IMR-90 (cell line): ENCODE results near the gene CYFIP1. TPM values are rescaled to one million over a fixed set of nuclear protein-coding genes. Genes with fewer than 3 reads are reported as not detected.

Source experiments
- ATAC-seq: fragments of 200-7000 bp; cut with Tn5 transposase; 2 replicates; pipeline ENCODE4 v1.9.1; 2020; ENCODE audit warnings: low read depth, mild to moderate bottlenecking, moderate library complexity
- BruUV-seq: library from RNA; stranded (reverse); fragments of 400-500 nt; replicated peaks from 2 replicates; lab custom pipeline; 2021; lab: Mats Ljungman, UMichigan
- CTCF ChIA-PET: fragments of 300-600 bp; formaldehyde crosslinking; extraction: SDS; loops from one replicate; lab custom pipeline; 2021; ENCODE audit warnings: antibody characterized with exemption; lab: Yijun Ruan, JAX
- POLR2A ChIA-PET: fragments of 300-600 bp; sonication (Branson Sonifier 250); formaldehyde crosslinking; loops from one replicate; lab custom pipeline; 2022; ENCODE audit warnings: antibody characterized with exemption; ENCODE audit not compliant: unreplicated experiment; lab: Charles Lee
- DNase-seq: peaks from one replicate; pipeline ENCODE4 v3.0.0; 2013
- H2AFZ ChIP-seq: replicated peaks from 2 replicates; pipeline ENCODE3; 2013; ENCODE audit warnings: low read length, mild to moderate bottlenecking; ENCODE audit not compliant: poor library complexity
- H2AK5ac ChIP-seq: 2 replicates; pipeline ENCODE4 v1.6.1; 2013; ENCODE audit warnings: low read depth, low read length, inconsistent platforms
- H2AK9ac ChIP-seq: replicated peaks from 2 replicates; pipeline ENCODE3; 2013; ENCODE audit warnings: mild to moderate bottlenecking, low read depth, low read length, moderate library complexity; ENCODE audit not compliant: poor library complexity
- H2BK120ac ChIP-seq: 2 replicates; pipeline ENCODE4 v1.6.1; 2013; ENCODE audit warnings: low read depth, low read length, inconsistent platforms
- H2BK15ac ChIP-seq: 3 replicates; pipeline ENCODE4 v1.6.1; 2013; ENCODE audit warnings: low read depth, low read length, inconsistent platforms
- H2BK20ac ChIP-seq: 2 replicates; pipeline ENCODE4 v1.6.1; 2013; ENCODE audit warnings: low read depth, mild to moderate bottlenecking, inconsistent platforms, low read length, moderate library complexity
- H2BK5ac ChIP-seq: 2 replicates; pipeline ENCODE4 v1.6.1; 2013; ENCODE audit warnings: mild to moderate bottlenecking, low read depth, low read length, inconsistent platforms; ENCODE audit not compliant: poor library complexity, severe bottlenecking
- H3K14ac ChIP-seq: replicated peaks from 2 replicates; pipeline ENCODE4 v1.6.1; 2013; ENCODE audit warnings: low read depth, low read length, inconsistent platforms
- H3K18ac ChIP-seq: 2 replicates; pipeline ENCODE4 v1.6.1; 2013; ENCODE audit warnings: low read depth, low read length, control low read depth
- H3K23ac ChIP-seq: 2 replicates; pipeline ENCODE4 v1.6.1; 2013; ENCODE audit warnings: low read depth, low read length, inconsistent platforms
- H3K27ac ChIP-seq: 2 replicates; pipeline ENCODE4 v1.5.1; 2013; ENCODE audit warnings: mild to moderate bottlenecking, control low read depth, low read length; ENCODE audit not compliant: insufficient read depth
- H3K27me3 ChIP-seq: 2 replicates; pipeline ENCODE4 v1.6.1; 2013; ENCODE audit warnings: low read length; ENCODE audit not compliant: control insufficient read depth, insufficient read depth
- H3K36me3 ChIP-seq: 2 replicates; pipeline ENCODE4 v1.6.1; 2013; ENCODE audit warnings: low read length, mixed read lengths; ENCODE audit not compliant: control insufficient read depth, insufficient read depth
- H3K4ac ChIP-seq: 2 replicates; pipeline ENCODE4 v1.6.1; 2013; ENCODE audit warnings: low read depth, low read length, inconsistent platforms
- H3K4me1 ChIP-seq: 2 replicates; pipeline ENCODE4 v1.6.1; 2013; ENCODE audit warnings: low read length, mixed read lengths; ENCODE audit not compliant: control insufficient read depth, insufficient read depth
- H3K4me2 ChIP-seq: 2 replicates; pipeline ENCODE4 v1.6.1; 2013; ENCODE audit warnings: low read depth, mild to moderate bottlenecking, control low read depth, low read length, moderate library complexity
- H3K4me3 ChIP-seq: 2 replicates; pipeline ENCODE4 v1.5.1; 2013; ENCODE audit warnings: low read depth, mild to moderate bottlenecking, control low read depth, low read length, moderate library complexity; ENCODE audit not compliant: insufficient read depth
- H3K56ac ChIP-seq: 2 replicates; pipeline ENCODE4 v1.6.1; 2013; ENCODE audit warnings: low read length, inconsistent platforms; ENCODE audit not compliant: insufficient read depth; ENCODE audit errors: extremely low read depth
- H3K79me1 ChIP-seq, 2 experiments: 2 replicates each; pipeline ENCODE4 v1.6.1; 2013; ENCODE audit warnings: low read length in 2 of 2, inconsistent platforms in 1 of 2, low read depth in 1 of 2
- H3K9ac ChIP-seq: 2 replicates; pipeline ENCODE4 v1.6.1; 2013; ENCODE audit warnings: low read depth, low read length, control low read depth
- H3K9me1 ChIP-seq: 2 replicates; pipeline ENCODE4 v1.6.1; 2013; ENCODE audit warnings: low read length, inconsistent platforms; ENCODE audit not compliant: insufficient read depth
- H3K9me3 ChIP-seq: 2 replicates; pipeline ENCODE4 v1.6.1; 2013; ENCODE audit warnings: low read length; ENCODE audit not compliant: control insufficient read depth, insufficient read depth
- H4K20me1 ChIP-seq: 2 replicates; pipeline ENCODE4 v1.6.1; 2013; ENCODE audit warnings: low read length, inconsistent platforms; ENCODE audit not compliant: insufficient read depth
- H4K5ac ChIP-seq: 2 replicates; pipeline ENCODE4 v1.6.1; 2013; ENCODE audit warnings: mild to moderate bottlenecking, low read depth, low read length, control low read depth
- H4K8ac ChIP-seq, 2 experiments: 2 replicates each; pipeline ENCODE4 v1.6.1; 2013; ENCODE audit warnings: low read depth in 2 of 2, low read length in 2 of 2, control low read depth in 1 of 2, inconsistent platforms in 1 of 2
- H4K91ac ChIP-seq: 2 replicates; pipeline ENCODE4 v1.6.1; 2013; ENCODE audit warnings: low read depth, low read length, inconsistent platforms; ENCODE audit not compliant: insufficient read depth
- WGBS, 2 experiments: methylation state at CpG; one replicate each; pipeline versions ENCODE4 v1.1.5 to v1.1.7; 2013; ENCODE audit warnings: missing lambda C conversion rate in 2 of 2; ENCODE audit not compliant: insufficient read length in 1 of 2; ENCODE audit errors: extremely low coverage in 2 of 2; 5-methylcytosine and 5-hydroxymethylcytosine counted together
- dilution Hi-C: fragments of 300-500 bp; cut with HindIII; formaldehyde crosslinking; loops from one replicate; pipeline ENCODE4 v1.14.3; 2018; ENCODE audit warnings: low sequenced_read_pairs; ENCODE audit not compliant: unreplicated experiment
- in situ Hi-C: fragments of 300-500 bp; cut with MboI; formaldehyde crosslinking; loops from 3 replicates; pipeline ENCODE4 v1.14.3; 2019; ENCODE audit warnings: low sequenced_read_pairs, inconsistent platforms, mixed read lengths
- intact Hi-C: fragments of 100-400 bp; cut with micrococcal nuclease; formaldehyde crosslinking; loops from 2 replicates; pipeline ENCODE4 v1.10.0; 2022
- polyA plus RNA-seq, 3 experiments: library from polyadenylated mRNA; depleted of rRNA; stranded (reverse); fragments of >200 nt; gene quantifications; 2 replicates each; pipeline ENCODE4 v1.2.3, GENCODE V29; 2012; ENCODE audit warnings: low replicate concordance in 1 of 3
- total RNA-seq: library from RNA; depleted of rRNA; stranded (reverse); fragments of >200 nt; gene quantifications from 2 replicates; pipeline ENCODE4 v1.2.3, GENCODE V29; 2012
- TF ChIP-seq, protein P1 (sequence below): fragments of 150-350 bp; IDR thresholded peaks from 2 replicates; pipeline ENCODE4 v1.6.1; 2016; ENCODE audit warnings: low read depth, mild to moderate bottlenecking, low read length, moderate library complexity, borderline replicate concordance

Gene CYFIP1
- total and polyA plus RNA-seq, 2 of the 4 experiments (the other 2 are of a cell fraction), result 58.4 to 163 TPM

GRCh38 chr15:22989576-22990477, 9.7 kb upstream of the CYFIP1 start:
- no TSS peak for BruUV-seq
- Histone ChIP-seq H2AFZ (no peak overlapping the region), H3K56ac (no peak overlapping the region), H2AK5ac (no peak overlapping the region), H3K14ac (no peak overlapping the region), H3K4me2 (no peak overlapping the region), H4K5ac (no peak overlapping the region), H4K91ac (no peak overlapping the region), H2BK15ac (no peak overlapping the region), H4K8ac (no peak overlapping the region), H3K4me1 (peaks cover 7% of the 10 kb centered on the region; the same call in 1 of the 2 replicates), H3K36me3 (peaks cover 5% of the 10 kb centered on the region; the same call in 1 of the 2 replicates), H2BK5ac (no peak overlapping the region), H4K20me1 (no peaks in the 10 kb centered on the region), H2BK120ac (no peak overlapping the region), H3K27me3 (no peaks in the 10 kb centered on the region), H2AK9ac (no peak overlapping the region), H3K4me3 (no peak overlapping the region), H3K9me3 (no peaks in the 10 kb centered on the region), H2BK20ac (no peak overlapping the region), H3K9me1 (peaks cover 15% of the 10 kb centered on the region), H3K23ac (no peak overlapping the region), H3K9ac (no peak overlapping the region), H3K18ac (no peak overlapping the region), H3K4ac (no peak overlapping the region), H3K27ac (no peak overlapping the region), H3K79me1 (no peaks in the 10 kb centered on the region)
- in situ Hi-C loops, result no loop called here
- dilution Hi-C loops, result no loop called here
- DNase-seq (no peak), ATAC-seq (no peak)
- intact Hi-C loops, result no loop called here
- WGBS, 2 experiments, result 67% methylated on average over 1 of the region's 7 CpGs; no CpG with 5 or more reads in 1 of the 2 experiments
- TF ChIP-seq, protein P1, sequence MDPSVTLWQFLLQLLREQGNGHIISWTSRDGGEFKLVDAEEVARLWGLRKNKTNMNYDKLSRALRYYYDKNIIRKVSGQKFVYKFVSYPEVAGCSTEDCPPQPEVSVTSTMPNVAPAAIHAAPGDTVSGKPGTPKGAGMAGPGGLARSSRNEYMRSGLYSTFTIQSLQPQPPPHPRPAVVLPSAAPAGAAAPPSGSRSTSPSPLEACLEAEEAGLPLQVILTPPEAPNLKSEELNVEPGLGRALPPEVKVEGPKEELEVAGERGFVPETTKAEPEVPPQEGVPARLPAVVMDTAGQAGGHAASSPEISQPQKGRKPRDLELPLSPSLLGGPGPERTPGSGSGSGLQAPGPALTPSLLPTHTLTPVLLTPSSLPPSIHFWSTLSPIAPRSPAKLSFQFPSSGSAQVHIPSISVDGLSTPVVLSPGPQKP, result no peak
- CTCF ChIA-PET, result interaction anchor here (0.6 kb wide), 1 partner anchor 18 kb away, joined by 5 read pairs; no protein-coding TSS in a partner anchor
- POLR2A ChIA-PET, result no interaction called here
